Limb (tissue), 2 donors: ENCODE measurements around the gene GPR180.
"Not testable (repeated sequence)": the region's sequence is repeated elsewhere in the genome, so short reads cannot be mapped to it uniquely, and the experiment has no call there.

Source experiments
- DNase-seq, 2 donors: peaks; one replicate each; pipeline ENCODE4 v3.0.0-alpha.2; 2016; ENCODE audit errors: extremely low spot score in 2 of 2

Gene GPR180

GRCh38 chr13:94596575-94596971 is 5.1 kb upstream of the GPR180 start:
- no peak for DNase-seq

- no peak for DNase-seq
These were observed 3.4 kb upstream of the GPR180 start for GRCh38 chr13:94598281-94598680.

- no peak for DNase-seq
These were observed 1.8 kb upstream of the GPR180 start for GRCh38 chr13:94599877-94600276.

- no peak for DNase-seq
These were observed 810 bp downstream of the GPR180 start for GRCh38 chr13:94602467-94602866.

- DNase-seq = no peak
These were observed 5.4 kb downstream of the GPR180 start for GRCh38 chr13:94607056-94607455.

GRCh38 chr13:94607939-94608338 is 6.3 kb downstream of the GPR180 start:
- DNase-seq = no peak

- no peak for DNase-seq
These were observed 6.9 kb downstream of the GPR180 start for GRCh38 chr13:94608586-94608985.

- no peak for DNase-seq
These were observed 7.5 kb downstream of the GPR180 start for GRCh38 chr13:94609196-94609595.

GRCh38 chr13:94610475-94610874 is 8.8 kb downstream of the GPR180 start:
- DNase-seq = no peak

- no peak for DNase-seq
These were observed 10.4 kb downstream of the GPR180 start for GRCh38 chr13:94612050-94612449.

- no peak for DNase-seq
These were observed 11.4 kb downstream of the GPR180 start for GRCh38 chr13:94613051-94613450.

GRCh38 chr13:94617389-94618000 is 15.8 kb downstream of the GPR180 start:
- peak in 1 of 2 donors; percentile 47 for DNase-seq

GRCh38 chr13:94620286-94620896 is 18.7 kb downstream of the GPR180 start:
- peak in 1 of 2 donors; percentile 46 for DNase-seq

GRCh38 chr13:94622344-94622743 is 20.7 kb downstream of the GPR180 start:
- DNase-seq = no peak

GRCh38 chr13:94623316-94623715 is 21.7 kb downstream of the GPR180 start:
- DNase-seq = no peak

GRCh38 chr13:94630858-94631257 is 29.2 kb downstream of the GPR180 start:
- no peak for DNase-seq

GRCh38 chr13:94632226-94632980 is 30.7 kb downstream of the GPR180 start:
- DNase-seq = no peak

GRCh38 chr13:94636096-94636495 is 34.4 kb downstream of the GPR180 start:
- not testable (repeated sequence) for DNase-seq

GRCh38 chr13:94636942-94637578 is 35.4 kb downstream of the GPR180 start:
- no peak for DNase-seq

- DNase-seq = not testable (repeated sequence)
These were observed 36.0 kb downstream of the GPR180 start for GRCh38 chr13:94637677-94638076.

GRCh38 chr13:94640721-94641120 is 39.1 kb downstream of the GPR180 start:
- DNase-seq = no peak

- DNase-seq = peak; percentile 32 to 65
These were observed 39.8 kb downstream of the GPR180 start for GRCh38 chr13:94641409-94641941.
